Measurements from ENCODE around the gene CD59. TPM values are rescaled to one million over a fixed set of nuclear protein-coding genes. Genes with fewer than 3 reads are reported as not detected.

Gene CD59
- total and polyA plus RNA-seq, 2 of the 4 experiments (the other 2 are of a cell fraction): 765 to 1,140 TPM

GRCh38 chr11:33663121-33663520 lies 73.1 kb downstream of the CD59 start:
- H2BK15ac ChIP-seq (ENCODE audit: low read depth, low read length): no peak overlapping the region
- no peak overlapping the region for H3K18ac ChIP-seq (ENCODE audit: low read depth, low read length)
- no peak for ATAC-seq (ENCODE audit: low read depth)
- H3K14ac ChIP-seq (replicated peaks; ENCODE audit: low read depth, low read length): no peak overlapping the region
- BruUV-seq (replicated peaks): no TSS peak
- no peaks in the 10 kb centered on the region for H4K20me1 ChIP-seq (ENCODE audit: insufficient read depth, low read length)
- no peaks in the 10 kb centered on the region for H3K36me3 ChIP-seq (ENCODE audit: control insufficient read depth, insufficient read depth, low read length)
- ChIA-PET POLR2A (ENCODE audit: unreplicated experiment) (no interaction called here), CTCF (no interaction called here)
- no peaks in the 10 kb centered on the region for H3K27me3 ChIP-seq (ENCODE audit: control insufficient read depth, insufficient read depth, low read length)
- intact Hi-C loops (cut with micrococcal nuclease): no loop called here
- H3K23ac ChIP-seq (ENCODE audit: low read depth, low read length): no peak overlapping the region
- H4K8ac ChIP-seq (ENCODE audit: low read depth in 2 of 2, low read length in 2 of 2): no peak overlapping the region
- no peaks in the 10 kb centered on the region for H3K9me3 ChIP-seq (ENCODE audit: control insufficient read depth, insufficient read depth, low read length)
- no peak overlapping the region for H2BK20ac ChIP-seq (ENCODE audit: low read depth, low read length)
- no peak overlapping the region for H2AK9ac ChIP-seq (replicated peaks; ENCODE audit: low read depth, low read length, poor library complexity)
- no peak overlapping the region for H3K9ac ChIP-seq (ENCODE audit: low read depth, low read length)
- DNase-seq: no peak
- no peak overlapping the region for H3K4me3 ChIP-seq (ENCODE audit: insufficient read depth, low read depth, low read length)
- no peak overlapping the region for H2AK5ac ChIP-seq (ENCODE audit: low read depth, low read length)
- H3K27ac ChIP-seq (ENCODE audit: insufficient read depth, low read length): no peak overlapping the region
- no peak overlapping the region for H2BK5ac ChIP-seq (ENCODE audit: low read depth, low read length, poor library complexity, severe bottlenecking)
- no peaks in the 10 kb centered on the region for H3K9me1 ChIP-seq (ENCODE audit: insufficient read depth, low read length)
- TF ChIP-seq RFX5 (IDR thresholded peaks at IDR 0.05; ENCODE audit: low read depth, low read length) (no peak), MXI1 (IDR thresholded peaks at IDR 0.05; ENCODE audit: borderline replicate concordance, low read depth, low read length) (no peak), RCOR1 (IDR thresholded peaks at IDR 0.05; ENCODE audit: insufficient replicate concordance, low read length) (no peak), NFE2L2 (IDR thresholded peaks at IDR 0.05; ENCODE audit: low read depth, low read length) (no peak), ELK1 (IDR thresholded peaks at IDR 0.05; ENCODE audit: borderline replicate concordance, low read depth, low read length) (no peak), RAD21 (IDR thresholded peaks at IDR 0.05; ENCODE audit: low read length) (no peak), MAZ (IDR thresholded peaks at IDR 0.05; ENCODE audit: borderline replicate concordance, low read depth, low read length) (no peak), FOS (IDR thresholded peaks at IDR 0.05; ENCODE audit: low read depth, low read length) (no peak), SMC3 (IDR thresholded peaks at IDR 0.05; ENCODE audit: low read depth, low read length) (no peak), BHLHE40 (IDR thresholded peaks at IDR 0.05; ENCODE audit: low read depth, low read length) (no peak), CHD1 (IDR thresholded peaks at IDR 0.05; ENCODE audit: low read depth, low read length) (no peak), POLR2A (IDR thresholded peaks at IDR 0.05; ENCODE audit: low read depth, low read length) (no peak), CTCF (conservative IDR thresholded peaks at IDR 0.05; ENCODE audit: low read depth, low read length) (no peak), USF2 (IDR thresholded peaks at IDR 0.05; ENCODE audit: low read depth, low read length) (no peak)
- dilution Hi-C loops (cut with HindIII; ENCODE audit: low sequenced_read_pairs, unreplicated experiment): no loop called here
- no peak overlapping the region for H3K56ac ChIP-seq (ENCODE audit: extremely low read depth, insufficient read depth, low read length)
- H4K91ac ChIP-seq (ENCODE audit: insufficient read depth, low read depth, low read length): no peak overlapping the region
- H4K5ac ChIP-seq (ENCODE audit: low read depth, low read length): no peak overlapping the region
- H3K4me2 ChIP-seq (ENCODE audit: low read depth, low read length): no peak overlapping the region
- no peak overlapping the region for H3K4ac ChIP-seq (ENCODE audit: low read depth, low read length)
- H3K79me1 ChIP-seq (ENCODE audit: low read depth in 1 of 2, low read length in 2 of 2): no peaks in the 10 kb centered on the region
- in situ Hi-C loops (cut with MboI; ENCODE audit: low sequenced_read_pairs): no loop called here
- H3K4me1 ChIP-seq (ENCODE audit: control insufficient read depth, insufficient read depth, low read length): 0 out of 2 replicates have a peak, but pooled peaks cover 2% of the 10 kb centered on the region
- H2AFZ ChIP-seq (replicated peaks; ENCODE audit: low read length, poor library complexity): no peak overlapping the region
- no peak overlapping the region for H2BK120ac ChIP-seq (ENCODE audit: low read depth, low read length)
